Stimulated activated CD4-positive, alpha-beta T cell treated with anti-CD3 and anti-CD28 coated beads, Interleukin-4, amount 100 ng/mL, for 1 hour (primary cell): ENCODE results near the gene CIDEC.
"Not testable (repeated sequence)": the region's sequence is repeated elsewhere in the genome, so short reads cannot be mapped to it uniquely, and the experiment has no call there.

Experiments
- DNase-seq: peaks from one replicate; pipeline ENCODE4 v3.0.0-alpha.2; 2020

CIDEC gene

DNA sequence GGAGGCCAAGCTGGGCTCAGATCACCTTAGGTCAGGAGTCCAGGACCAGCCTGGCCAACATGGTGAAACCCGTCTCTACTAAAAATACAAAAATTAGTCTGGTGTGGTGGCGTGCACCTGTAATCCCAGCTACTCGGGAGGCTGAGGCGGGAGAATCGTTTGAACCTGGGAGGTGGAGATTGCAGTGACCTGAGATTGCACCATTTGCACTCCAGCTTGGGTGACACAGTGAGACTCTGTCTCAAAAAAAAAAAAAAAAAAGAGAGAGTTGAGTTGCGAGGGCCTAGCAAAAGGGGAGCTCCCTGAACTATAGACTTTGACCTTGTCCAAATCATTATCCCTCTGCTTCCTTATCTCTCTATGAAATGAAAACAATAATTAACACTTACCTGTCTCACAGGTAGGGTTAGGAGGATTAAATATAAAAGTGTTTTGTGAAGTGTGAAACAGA is 20.9 kb upstream of the CIDEC start:
- not testable (repeated sequence) for DNase-seq

DNA sequence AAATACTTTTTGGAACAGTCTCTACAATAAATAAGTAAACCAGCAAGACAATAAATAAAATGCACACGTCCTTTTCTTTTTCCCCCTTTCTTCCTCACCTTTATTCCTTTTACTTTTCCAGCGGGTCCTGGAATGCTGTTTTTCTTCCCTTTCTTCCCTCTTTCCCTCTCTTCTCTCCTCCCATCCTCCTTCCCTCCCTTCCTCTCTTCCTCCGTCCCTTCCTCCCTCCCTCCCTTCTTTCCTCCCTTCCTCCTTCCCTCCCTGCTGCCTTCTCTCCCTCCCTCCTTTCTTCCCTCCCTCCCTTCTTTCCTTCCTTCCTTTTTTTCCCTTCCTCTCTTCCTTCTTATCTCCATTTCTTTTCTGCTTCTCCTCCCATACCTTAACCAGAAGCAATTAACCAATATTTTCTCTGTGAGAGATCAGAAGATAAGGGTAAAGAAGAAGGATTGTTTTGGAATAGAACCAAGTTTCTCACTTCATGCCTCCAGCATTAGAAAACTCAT is 19.3 kb upstream of the CIDEC start:
- DNase-seq, result no peak

DNA sequence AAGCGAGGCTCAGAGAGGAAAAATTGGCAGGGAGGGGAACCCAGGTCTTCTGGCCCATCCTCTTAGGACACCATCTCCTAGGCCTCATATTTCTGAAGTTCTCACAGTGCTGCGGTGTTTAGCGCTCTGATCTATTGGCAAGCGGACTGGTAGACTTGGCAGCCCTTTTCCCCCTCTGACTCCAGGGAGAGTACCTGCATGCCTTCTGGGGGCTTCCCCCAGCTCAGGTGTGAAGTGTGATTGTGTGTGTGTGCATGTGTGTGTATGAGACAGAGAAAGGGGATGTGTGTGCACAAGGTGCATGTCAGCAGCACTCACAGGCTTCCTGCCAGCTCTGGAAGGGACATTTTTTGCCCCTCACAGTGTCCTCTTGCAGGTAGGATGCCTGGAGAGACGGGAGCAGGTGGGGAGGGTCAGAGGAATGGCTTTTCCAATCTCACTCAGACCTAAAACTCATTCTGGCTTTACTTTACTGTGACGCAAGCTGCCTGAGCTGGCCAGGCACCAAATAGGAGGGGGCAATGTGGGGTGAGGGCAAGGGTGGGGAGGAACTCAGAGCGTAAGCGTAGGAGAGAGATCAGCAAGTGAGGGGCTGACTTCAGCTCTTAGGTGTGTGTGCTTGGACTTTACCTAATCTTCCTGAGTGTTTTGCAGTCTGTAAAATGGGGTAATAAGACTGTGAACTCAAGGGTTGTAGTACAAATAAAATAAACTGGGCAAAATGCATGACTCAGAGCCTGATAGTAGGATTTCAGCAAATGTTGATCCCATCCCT is 18.6 kb upstream of the CIDEC start:
- DNase-seq, result no peak

DNA sequence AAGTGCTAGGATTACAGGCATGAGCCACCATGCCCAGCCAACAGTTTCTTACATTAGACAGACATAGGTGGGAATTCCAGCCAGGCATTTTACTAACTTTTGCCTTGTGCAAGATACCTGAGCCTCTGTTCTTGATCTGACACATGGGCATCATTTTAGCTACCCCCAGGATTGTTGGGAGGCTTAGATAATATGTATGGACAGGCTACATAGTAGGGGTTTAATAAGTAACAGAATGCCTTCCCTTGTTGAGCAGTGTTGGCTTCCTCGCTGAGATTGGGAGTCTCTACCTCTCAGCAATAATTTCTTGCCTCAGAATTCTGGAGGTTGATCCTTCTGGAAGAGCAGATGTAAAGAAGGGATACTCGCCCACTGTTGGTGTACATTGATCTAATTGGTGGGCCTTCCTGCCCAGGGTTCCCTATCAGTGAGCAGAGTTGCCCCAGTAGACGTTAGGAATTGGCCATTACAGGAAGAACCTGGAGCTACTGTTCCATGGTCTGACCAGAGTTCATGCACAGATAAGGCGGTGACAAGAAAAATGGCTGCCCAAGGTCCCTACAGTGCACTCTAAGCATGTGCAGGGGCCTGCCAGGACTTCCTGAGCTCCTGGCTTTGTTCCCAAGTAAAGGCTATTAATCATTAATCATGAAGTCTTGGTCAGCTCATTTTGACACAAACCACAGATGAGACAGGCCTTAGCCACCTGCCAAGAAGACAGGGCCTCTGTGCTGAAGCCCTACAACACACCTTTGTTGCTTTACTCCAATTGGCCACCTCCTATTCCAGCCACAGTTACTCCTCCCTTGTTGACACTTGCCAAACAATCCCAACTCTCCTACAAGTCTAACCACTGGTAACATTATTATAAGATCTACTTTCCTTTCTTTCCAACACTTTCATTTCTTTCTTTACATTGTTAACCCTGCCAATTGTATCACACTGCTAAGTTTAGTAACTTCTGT is 17.6 kb upstream of the CIDEC start:
- no peak for DNase-seq

DNA sequence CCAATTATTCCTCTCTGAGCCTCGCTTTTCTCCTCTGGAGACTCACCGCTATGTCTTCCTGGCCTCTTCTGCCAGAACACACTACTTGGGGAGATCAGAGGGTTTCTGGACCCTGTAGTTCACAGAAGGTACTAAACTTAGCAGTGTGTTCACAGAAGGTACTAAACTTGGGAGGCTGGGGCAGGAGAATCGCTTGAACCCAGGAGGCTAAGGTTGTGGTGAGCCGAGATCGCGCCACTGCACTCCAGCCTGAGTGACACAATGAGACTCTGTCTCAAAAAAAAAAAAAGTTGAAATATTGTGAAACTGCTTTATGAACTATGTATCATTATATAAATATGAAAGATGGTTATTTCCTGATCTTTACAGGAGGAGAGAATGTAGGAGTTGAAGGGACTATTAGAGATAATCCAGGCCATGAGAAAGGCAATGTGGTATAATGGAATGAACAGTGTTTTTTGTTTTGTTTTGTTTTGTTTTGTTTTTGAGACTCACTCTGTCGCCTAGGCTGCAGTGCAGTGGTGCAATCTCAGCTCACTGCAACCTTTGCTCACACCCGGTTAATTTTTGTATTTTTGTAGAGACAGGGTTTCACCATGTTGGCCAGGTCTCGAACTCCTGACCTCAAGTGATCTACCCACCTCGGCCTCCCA is 16.8 kb upstream of the CIDEC start:
- DNase-seq, result not testable (repeated sequence)

DNA sequence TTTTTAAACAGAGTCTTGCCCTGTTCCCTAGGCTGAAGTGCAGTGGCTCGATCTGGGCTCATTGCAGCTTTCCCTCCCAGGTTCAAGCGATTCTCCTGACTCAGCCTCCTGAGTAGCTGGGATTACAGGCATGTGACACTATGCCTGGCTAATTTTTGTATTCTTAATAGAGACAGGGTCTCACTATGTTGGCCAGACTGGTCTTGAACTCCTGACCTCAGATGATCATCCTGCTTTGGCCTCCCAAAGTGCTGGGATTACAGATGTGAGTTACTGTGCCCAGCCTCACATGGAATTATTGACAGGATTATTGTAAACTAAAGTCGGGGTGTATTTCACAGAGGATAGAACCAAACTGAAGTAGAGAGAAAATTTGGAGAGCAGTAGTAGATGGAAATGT is 15.7 kb upstream of the CIDEC start:
- DNase-seq, result not testable (repeated sequence)

DNA sequence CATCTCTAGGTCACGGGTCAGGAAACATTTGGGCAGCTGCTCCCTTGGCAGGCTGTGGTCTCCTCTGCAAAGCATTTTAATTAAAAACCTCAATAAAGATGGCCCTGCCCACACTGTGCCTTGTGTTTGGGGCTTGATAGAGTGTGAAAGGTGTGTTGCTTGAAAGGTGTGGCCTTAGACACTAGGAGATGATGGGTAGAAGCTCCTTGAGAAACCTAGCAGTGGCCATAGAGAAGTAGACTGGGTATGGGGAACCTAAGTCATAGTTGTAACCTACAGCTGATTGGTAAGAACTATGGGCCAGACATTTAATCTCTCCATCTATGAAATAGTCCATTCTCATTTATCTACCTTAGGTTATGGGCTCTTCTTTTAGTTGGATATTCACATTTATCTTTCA is 13.7 kb upstream of the CIDEC start:
- no peak for DNase-seq

DNA sequence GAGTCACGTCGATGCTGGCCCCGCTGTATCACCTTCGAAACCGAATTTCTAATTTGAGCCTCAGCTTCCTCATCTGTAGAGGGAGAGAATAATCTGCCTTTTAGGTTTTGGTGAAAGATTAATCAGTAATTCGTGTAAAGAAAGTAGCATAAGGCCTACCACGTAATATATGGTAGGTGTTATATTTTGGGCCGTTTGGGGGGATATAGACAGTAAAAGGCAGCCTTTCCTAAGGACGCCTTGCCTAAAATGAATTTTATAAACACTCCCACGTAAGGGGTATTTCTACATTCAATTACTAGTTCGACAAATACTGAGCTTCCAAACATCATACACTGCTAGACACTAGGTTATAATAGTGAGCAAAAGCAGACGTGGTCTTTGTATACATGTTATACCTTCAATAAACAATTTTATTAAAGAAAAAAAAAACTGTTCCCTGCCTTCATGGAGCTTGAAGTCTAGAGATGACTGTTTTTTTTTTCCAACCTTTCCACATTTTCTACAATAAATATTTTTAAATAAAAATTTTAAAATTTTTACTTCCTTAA is 11.1 kb upstream of the CIDEC start:
- no peak for DNase-seq

DNA sequence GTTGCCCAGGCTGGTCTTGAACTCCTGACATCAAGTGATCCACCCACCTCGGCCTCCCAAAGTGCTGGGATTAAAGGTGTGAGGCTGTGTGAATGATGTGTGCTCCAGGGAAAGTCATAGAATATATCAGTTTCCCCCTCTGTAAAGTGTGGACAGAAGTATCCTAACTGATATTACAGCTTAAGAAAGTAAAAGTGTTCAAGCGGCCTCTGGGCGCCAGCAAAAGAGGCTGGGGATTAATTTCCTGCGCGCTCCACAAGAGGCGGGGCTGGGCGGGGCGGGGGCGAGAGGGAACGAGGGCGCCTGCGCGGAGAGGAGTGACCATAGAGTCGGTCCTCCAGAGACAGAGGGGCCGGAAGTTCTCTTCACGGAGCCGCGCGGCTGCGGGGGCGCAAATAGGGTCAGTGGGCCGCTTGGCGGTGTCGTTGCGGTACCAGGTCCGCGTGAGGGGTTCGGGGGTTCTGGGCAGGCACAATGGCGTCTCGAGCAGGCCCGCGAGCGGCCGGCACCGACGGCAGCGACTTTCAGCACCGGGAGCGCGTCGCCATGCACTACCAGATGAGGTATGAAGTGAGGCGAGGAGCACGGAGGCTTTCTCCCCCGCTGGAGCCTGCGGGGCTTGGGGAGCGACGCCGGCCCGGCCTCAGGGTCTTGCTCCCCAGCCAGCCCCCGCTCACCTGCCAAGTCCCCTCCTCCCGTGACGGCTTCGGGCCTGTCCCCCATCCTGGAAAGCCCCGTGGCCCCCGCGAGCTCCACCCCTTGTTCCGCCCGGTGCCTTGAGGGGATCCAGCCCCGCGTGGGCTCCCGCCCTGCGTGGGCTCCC is 10.4 kb upstream of the CIDEC start, which contains the start of gene JAGN1:
TSS of gene JAGN1 (plus strand) at position 362 of the 823 bp plus-strand sequence. CDS start at position 475, 113 bp downstream.
- peak; percentile 90 for DNase-seq

DNA sequence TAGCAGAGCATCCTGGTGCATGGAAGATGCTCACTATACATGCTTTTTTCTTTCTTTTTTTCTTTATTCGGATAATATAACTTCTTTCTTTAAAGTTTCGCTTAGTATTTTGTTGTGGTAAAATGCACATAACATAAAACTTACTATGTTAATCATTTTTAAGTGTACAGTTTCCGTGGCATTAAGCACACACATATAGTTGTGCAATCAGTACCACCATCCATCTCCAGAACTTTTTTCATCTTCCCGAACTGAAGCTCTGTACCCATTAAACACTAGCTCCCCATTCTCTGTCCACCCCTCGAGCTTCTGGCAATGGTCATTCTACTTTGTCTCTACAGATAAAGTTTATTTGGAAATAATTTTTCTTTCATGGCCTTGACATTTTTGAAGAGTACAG is 9.4 kb upstream of the CIDEC start:
- no peak for DNase-seq

DNA sequence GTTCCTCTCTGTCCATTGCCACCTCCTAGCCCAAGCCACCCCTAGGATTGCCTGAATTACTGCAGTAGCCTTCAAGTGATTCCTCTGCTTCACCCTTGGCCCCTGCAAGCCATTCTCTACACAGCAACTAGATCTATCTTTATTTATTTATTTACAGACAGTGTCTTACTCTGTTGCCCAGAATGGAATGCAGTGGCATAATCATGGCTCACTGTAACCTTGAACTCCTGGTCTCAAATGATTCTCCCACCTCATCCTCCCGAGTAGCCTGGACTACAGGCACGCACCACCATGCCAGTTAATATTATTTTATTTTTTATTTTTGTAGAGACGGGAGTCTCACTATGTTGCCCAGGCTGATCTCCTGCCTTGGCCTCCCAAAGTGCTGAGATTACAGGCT is 8.5 kb upstream of the CIDEC start:
- DNase-seq, result no peak

DNA sequence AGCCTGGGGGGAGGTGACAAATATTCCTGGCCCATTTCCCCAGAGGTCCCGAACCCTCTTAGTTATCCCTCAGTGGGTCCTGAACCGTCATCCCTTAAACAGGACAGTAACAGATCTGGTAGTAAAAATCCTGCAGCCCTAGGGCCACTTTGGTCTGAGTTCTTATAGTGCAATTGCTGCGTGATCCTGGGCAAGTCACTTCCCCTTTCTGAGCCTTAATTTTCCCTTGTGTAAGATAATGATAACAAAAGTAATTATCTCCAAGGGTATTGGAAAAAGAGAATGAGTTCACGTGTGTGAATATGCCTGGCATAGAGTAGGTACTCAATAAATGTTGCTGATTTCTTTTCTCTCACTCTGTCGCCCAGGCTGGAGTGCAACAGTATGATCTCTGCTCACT is 7.4 kb upstream of the CIDEC start:
- no peak for DNase-seq

DNA sequence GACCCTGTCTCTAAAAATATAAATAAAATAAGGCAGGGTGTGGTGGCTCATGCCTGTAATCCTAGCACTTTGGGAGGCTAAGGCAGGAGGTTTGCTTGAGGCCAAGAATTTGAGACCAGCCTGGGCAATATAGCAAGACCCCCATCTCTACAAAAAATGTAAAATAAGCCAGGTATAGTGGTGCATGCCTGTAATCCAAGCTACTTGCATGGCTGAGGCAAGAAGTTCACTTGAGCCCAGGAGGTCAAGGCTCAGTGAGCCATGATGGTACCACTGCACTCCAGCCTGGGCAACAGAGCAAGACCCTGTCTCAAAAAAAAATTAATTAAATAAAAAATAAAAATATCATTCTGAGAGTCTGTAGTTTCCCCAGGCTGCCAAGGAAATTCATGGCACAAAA is 6.3 kb upstream of the CIDEC start:
- no peak for DNase-seq

DNA sequence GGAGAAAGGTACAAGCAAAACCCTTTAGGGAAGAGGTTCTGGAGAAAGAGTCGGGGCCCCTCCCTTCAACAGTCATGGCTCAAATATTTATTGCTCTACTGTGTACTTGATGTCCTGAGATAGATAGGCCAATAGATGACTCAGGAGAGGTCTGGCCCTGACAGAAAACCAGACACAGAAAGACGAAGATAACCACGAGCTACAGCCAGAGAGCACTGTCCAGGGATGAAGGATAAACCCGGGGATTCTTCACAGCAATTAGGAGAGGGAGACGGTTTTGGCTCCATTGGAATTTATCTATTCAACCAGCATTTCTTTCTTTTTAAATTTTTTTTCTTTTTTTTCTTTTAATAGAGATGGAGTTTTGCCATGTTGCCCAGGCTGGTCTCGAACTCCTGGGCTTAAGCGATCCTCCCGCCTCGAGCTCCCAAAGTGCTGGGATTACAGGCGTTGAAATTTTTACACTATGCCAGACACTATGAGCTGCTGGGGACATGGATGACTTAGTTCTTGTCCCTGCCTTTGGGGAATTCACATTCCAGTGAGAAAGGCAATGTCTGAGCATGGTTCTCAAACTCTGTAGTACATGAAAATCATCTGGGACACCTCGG is 4.6 kb upstream of the CIDEC start:
- no peak for DNase-seq

DNA sequence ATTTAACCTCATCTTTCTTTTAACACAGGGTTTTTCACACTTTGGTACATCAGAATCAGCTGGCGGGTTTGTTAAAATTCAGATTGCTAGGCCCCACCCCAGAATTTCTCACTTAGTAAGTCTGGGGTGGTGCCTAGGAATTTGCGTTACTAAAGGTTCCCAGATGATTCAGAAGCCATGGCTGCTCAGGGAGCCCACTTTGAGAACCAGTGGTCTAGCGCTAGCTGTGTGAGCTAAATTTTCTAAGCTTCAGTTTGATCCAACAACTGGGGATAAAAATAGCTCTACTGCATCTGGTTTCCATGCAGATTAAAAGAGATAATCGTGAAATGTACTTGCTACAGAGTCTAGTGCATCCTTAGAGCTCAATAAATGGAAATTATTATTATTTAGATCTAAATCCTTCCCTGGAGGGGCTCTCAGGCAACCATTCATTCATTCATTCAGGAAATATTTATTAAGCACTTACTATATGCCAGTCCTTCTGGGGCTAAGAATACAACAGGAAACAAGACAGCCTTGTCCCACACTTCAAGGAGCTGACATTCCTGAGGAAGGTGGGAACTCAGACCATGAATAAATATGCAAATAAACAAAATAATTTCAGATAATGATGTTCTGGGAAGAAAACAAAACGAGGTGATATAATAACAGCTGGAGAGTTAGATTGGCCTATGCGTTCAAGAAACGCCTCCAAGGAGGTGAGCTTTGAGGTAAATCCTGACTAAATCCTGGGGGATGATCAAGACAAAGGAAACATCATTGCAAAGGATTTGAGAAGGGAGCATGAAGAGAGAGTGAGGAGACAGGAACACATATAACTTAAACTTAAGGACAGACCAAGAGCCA is 3.9 kb upstream of the CIDEC start:
- DNase-seq, result no peak

DNA sequence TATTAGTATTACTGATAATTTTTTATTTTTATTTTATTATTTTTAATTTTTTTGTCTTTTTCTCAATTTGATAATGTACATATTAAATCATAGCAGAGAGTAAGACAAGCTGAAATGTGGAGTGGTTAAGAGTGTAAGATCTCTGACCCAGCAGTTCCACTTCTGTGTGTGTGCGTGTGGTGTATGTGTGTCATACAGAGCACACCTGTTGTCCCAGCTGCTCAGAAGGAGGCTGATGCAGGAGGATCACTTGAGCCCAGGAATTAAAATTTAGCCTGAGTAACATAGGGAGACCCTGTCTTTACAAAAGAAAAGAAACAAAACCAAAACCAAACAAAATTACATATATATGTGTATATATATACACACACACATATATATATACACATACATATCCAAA is 1.4 kb upstream of the CIDEC start:
- no peak for DNase-seq

DNA sequence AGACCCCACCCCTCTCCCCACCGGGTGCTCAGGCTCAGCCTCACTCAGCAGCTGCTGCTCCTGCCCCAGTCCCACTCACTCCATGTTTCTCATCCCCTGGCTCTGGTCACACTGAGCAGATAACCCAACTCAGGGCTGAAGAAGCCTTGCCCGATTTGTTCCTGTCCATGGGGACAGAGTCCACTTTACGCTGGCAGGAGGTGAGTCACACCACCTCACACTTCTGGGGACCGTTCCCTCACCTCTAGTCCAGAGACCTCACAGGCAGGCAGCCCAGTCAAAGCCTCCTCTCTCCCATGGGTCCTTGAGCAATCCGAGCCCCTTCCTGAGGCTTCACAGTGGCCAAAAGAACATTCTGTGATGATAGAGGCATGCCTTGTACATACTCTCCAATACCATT is 1.4 kb downstream of the CIDEC start:
- DNase-seq, result no peak

DNA sequence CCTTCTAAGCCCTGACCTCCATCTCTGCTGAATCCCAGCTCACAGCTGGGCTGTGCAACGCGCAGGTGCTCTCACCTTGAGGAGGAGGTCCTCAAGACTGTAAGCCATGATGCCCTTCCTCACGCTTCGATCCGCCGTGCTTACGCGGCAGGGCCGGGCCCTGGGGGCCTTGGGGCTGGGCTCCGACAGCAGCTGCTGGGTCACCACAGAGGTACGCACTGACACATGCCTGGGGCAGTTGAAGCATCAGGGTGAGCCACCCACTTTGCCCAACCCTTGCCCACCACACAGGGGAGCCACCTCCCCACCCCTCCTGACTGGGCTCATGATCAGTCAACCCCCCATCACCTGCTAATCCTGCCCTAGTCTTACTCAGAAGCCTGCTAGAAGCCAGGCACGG is 3.1 kb downstream of the CIDEC start:
- DNase-seq, result no peak

DNA sequence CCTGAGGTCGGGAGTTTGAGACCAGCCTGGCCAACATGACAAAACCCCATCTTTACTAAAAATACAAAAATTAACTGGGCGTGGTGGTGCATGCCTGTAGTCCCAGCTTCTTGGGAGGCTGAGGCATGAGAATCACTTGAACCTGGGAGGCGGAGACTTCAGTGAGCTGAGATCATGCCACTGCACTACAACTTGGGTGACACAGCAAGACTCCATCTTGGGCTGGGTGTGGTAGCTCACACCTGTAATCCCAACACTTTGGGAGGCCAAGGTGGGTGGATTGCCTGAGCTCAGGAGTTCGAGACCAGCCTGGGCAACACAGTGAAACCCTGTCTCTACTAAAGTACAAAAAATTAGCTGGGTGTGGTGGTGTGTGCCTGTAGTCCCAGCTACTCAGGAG is 3.8 kb downstream of the CIDEC start:
- not testable (repeated sequence) for DNase-seq

DNA sequence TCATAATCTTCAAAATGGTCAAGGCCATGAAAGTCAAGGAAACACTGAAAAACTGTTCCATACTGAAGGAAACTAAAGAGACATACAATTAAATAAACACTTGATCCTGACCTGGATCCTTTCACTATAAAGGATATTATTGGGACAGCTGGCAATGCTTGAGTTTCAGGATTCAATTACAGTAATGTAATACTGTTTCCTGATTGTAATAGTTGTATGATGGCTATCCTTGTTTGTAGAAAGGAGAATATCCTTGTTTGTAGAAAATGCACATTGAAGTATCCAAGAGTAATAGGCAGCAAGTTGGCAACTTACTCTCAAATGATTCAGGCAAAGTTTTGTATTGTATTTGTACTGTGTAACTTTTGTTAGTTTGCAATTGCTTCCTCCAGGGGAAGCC is 4.6 kb downstream of the CIDEC start:
- no peak for DNase-seq
